ENCODE measurements around the gene WLS. TPM values are rescaled to one million over a fixed set of nuclear protein-coding genes. Genes with fewer than 3 reads are reported as not detected.

Gene WLS
- total and polyA plus RNA-seq, 10 of the 15 experiments (the other 5 are each of a cell fraction or from before 2014, with no cell fraction given) = 0.04 to 0.36 TPM; not detected in 8

GRCh38 chr1:68083686-68084085 is 148.6 kb downstream of the WLS start:
- intact Hi-C loops (cut with micrococcal nuclease; ENCODE audit: unreplicated experiment) (no loop called here), in situ Hi-C loops (cut with MboI) (no loop called here)
- Histone ChIP-seq H3K36me3 (ENCODE audit: control insufficient read depth in 2 of 2, insufficient read depth in 2 of 2, low read length in 1 of 2) (no peaks in the 10 kb centered on the region), H3K4me2 (ENCODE audit: control insufficient read depth, insufficient read depth) (no peak overlapping the region), H3K9me3 (replicated peaks; ENCODE audit: control insufficient read depth, insufficient read depth, low read length) (no peaks in the 10 kb centered on the region), H3K9ac (ENCODE audit: control insufficient read depth, insufficient read depth, low read length) (no peak overlapping the region), H2AFZ (ENCODE audit: control insufficient read depth, low read depth, low read length) (no peak overlapping the region), H4K20me1 (ENCODE audit: control insufficient read depth, insufficient read depth) (no peaks in the 10 kb centered on the region), H3K27me3 (replicated peaks in 1 of 2; ENCODE audit: control insufficient read depth in 2 of 2, insufficient read depth in 2 of 2, low read length in 1 of 2) (no peaks in the 10 kb centered on the region; a peak in 1 of 4 replicates), H3K4me3 (no peak overlapping the region), H3K79me2 (ENCODE audit: control insufficient read depth, insufficient read depth, low read length) (no peaks in the 10 kb centered on the region), H3K27ac (ENCODE audit: control insufficient read depth, insufficient read depth) (no peak overlapping the region), H3K4me1 (ENCODE audit: control insufficient read depth, insufficient read depth, low read length) (no peaks in the 10 kb centered on the region)
- FAIRE-seq (no peak), ATAC-seq (no peak), DNase-seq (ENCODE audit: low read depth, low spot score) (no peak)
- POLR2A ChIA-PET = no interaction called here
- no TSS peak for BruUV-seq (replicated peaks)
- TF ChIP-seq SP1 (IDR thresholded peaks at IDR 0.05; ENCODE audit: low read depth, low read length) = no peak
- no peak for TF ChIP-seq YY1 (IDR thresholded peaks at IDR 0.05; ENCODE audit: low read depth, low read length)
- TF ChIP-seq RB1 (IDR thresholded peaks at IDR 0.05; ENCODE audit: borderline replicate concordance) = no peak
- TF ChIP-seq ASH2L (IDR thresholded peaks at IDR 0.05; ENCODE audit: borderline replicate concordance, low read depth) = no peak
- TF ChIP-seq RCOR1 (conservative IDR thresholded peaks at IDR 0.05; ENCODE audit: low read depth, low read length) = no peak
- no peak for TF ChIP-seq KAT2A (conservative IDR thresholded peaks at IDR 0.05; ENCODE audit: control insufficient read depth, low read depth, low read length)
- TF ChIP-seq EED (IDR thresholded peaks at IDR 0.05; ENCODE audit: low read depth) = no peak
- TF ChIP-seq TAF1 (IDR thresholded peaks at IDR 0.05; ENCODE audit: borderline replicate concordance, low read depth, low read length) = no peak
- TF ChIP-seq JUNB (IDR thresholded peaks at IDR 0.05) = no peak
- TF ChIP-seq EP300 (IDR thresholded peaks at IDR 0.05; ENCODE audit: borderline replicate concordance in 1 of 2, control insufficient read depth in 1 of 2, low read depth in 2 of 2, low read length in 2 of 2) = no peak
- no peak for TF ChIP-seq NFIC (IDR thresholded peaks at IDR 0.05; ENCODE audit: low read depth, low read length)
- TF ChIP-seq ATF7 (IDR thresholded peaks at IDR 0.05; ENCODE audit: low read depth) = no peak
- no peak for TF ChIP-seq PAX5 (IDR thresholded peaks at IDR 0.05; ENCODE audit: borderline replicate concordance, low read depth, low read length)
- TF ChIP-seq E4F1 (IDR thresholded peaks at IDR 0.05; ENCODE audit: borderline replicate concordance, partially characterized antibody) = no peak
- TF ChIP-seq FOXK2 (IDR thresholded peaks at IDR 0.05) = no peak
- TF ChIP-seq, protein P1, sequence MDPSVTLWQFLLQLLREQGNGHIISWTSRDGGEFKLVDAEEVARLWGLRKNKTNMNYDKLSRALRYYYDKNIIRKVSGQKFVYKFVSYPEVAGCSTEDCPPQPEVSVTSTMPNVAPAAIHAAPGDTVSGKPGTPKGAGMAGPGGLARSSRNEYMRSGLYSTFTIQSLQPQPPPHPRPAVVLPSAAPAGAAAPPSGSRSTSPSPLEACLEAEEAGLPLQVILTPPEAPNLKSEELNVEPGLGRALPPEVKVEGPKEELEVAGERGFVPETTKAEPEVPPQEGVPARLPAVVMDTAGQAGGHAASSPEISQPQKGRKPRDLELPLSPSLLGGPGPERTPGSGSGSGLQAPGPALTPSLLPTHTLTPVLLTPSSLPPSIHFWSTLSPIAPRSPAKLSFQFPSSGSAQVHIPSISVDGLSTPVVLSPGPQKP (IDR thresholded peaks at IDR 0.05; ENCODE audit: low read depth, low read length) = no peak
- TF ChIP-seq HCFC1 (IDR thresholded peaks at IDR 0.05; ENCODE audit: low read length) = no peak
- no peak for TF ChIP-seq NR2C1 (IDR thresholded peaks at IDR 0.05)
- TF ChIP-seq CBFB (IDR thresholded peaks at IDR 0.05; ENCODE audit: low read depth) = no peak
- SMC1A ChIA-PET (ENCODE audit: uncharacterized antibody, unreplicated experiment) = no interaction called here
- RAD21 ChIA-PET (ENCODE audit: unreplicated experiment) = no interaction called here
- CTCF ChIA-PET = no interaction called here
- WGBS (ENCODE audit: insufficient coverage, insufficient replicate concordance, low lambda C conversion rate, missing lambda C conversion rate) = 0% methylated on average over 2 of the region's 2 CpGs

All from GM12878 (cell line).